Loucy (cell line): ENCODE results near the gene SOAT2.

ENCODE experiments used
- H2AFZ ChIP-seq: fragments of 200-600 bp; sonication (generic); 2 replicates; pipeline ENCODE4 v1.6.0; 2016; ENCODE audit warnings: antibody characterized with exemption, mild to moderate bottlenecking, low read length, moderate library complexity
- H3F3A ChIP-seq: fragments of 200-600 bp; 2 replicates; pipeline ENCODE4 v1.6.0; 2016; ENCODE audit warnings: antibody characterized with exemption, low read depth, mild to moderate bottlenecking
- H3K27me3 ChIP-seq: fragments of 200-600 bp; sonication (generic); 2 replicates; pipeline ENCODE4 v1.6.1; 2014; ENCODE audit warnings: low read length, mild to moderate bottlenecking; ENCODE audit not compliant: insufficient read depth, poor library complexity, severe bottlenecking
- H3K36me3 ChIP-seq: fragments of 200-600 bp; sonication (generic); 2 replicates; pipeline ENCODE4 v1.6.1; 2016; ENCODE audit warnings: low read length; ENCODE audit not compliant: insufficient read depth
- H3K4me1 ChIP-seq: fragments of 200-600 bp; sonication (generic); 2 replicates; pipeline ENCODE4 v1.5.1; 2014; ENCODE audit warnings: low read length, mild to moderate bottlenecking; ENCODE audit not compliant: insufficient read depth, poor library complexity, severe bottlenecking
- H3K4me2 ChIP-seq: fragments of 200-600 bp; sonication (generic); 2 replicates; pipeline ENCODE4 v1.6.0; 2014; ENCODE audit warnings: antibody characterized with exemption, low read length, low read depth, mild to moderate bottlenecking; ENCODE audit not compliant: poor library complexity, severe bottlenecking
- H3K4me3 ChIP-seq: fragments of 200-600 bp; sonication (generic); 2 replicates; pipeline ENCODE4 v1.5.1; 2014; ENCODE audit warnings: low read length, mild to moderate bottlenecking, mixed read lengths; ENCODE audit not compliant: poor library complexity, severe bottlenecking
- H3K79me2 ChIP-seq: fragments of 200-600 bp; sonication (generic); 2 replicates; pipeline ENCODE4 v1.6.1; 2014; ENCODE audit warnings: low read length; ENCODE audit not compliant: insufficient read depth
- H3K9ac ChIP-seq: fragments of 200-600 bp; sonication (generic); 2 replicates; pipeline ENCODE4 v1.6.0; 2014; ENCODE audit warnings: mild to moderate bottlenecking, low read depth, low read length, moderate library complexity; ENCODE audit not compliant: poor library complexity, severe bottlenecking
- H3K9me2 ChIP-seq: fragments of 200-600 bp; sonication (generic); replicated peaks from 2 replicates; pipeline ENCODE4 v1.6.1; 2016; ENCODE audit warnings: low read depth, low read length, mixed read lengths
- H3K9me3 ChIP-seq: fragments of 200-600 bp; sonication (generic); 2 replicates; pipeline ENCODE4 v1.6.1; 2014; ENCODE audit warnings: mild to moderate bottlenecking, antibody characterized with exemption, low read length, low read depth; ENCODE audit not compliant: insufficient read depth
- H4K20me1 ChIP-seq: fragments of 200-600 bp; sonication (generic); 2 replicates; pipeline ENCODE4 v1.6.0; 2014; ENCODE audit warnings: antibody characterized with exemption, low read length, mild to moderate bottlenecking; ENCODE audit not compliant: insufficient read depth, poor library complexity, severe bottlenecking
- EZH2phosphoT487 ChIP-seq: fragments of 200-600 bp; IDR thresholded peaks from 2 replicates; pipeline ENCODE4 v1.6.1; 2018; ENCODE audit warnings: antibody characterized with exemption, mild to moderate bottlenecking, moderate library complexity, borderline replicate concordance
- TF ChIP-seq, protein P1 (sequence below): fragments of 200-600 bp; sonication (generic); conservative IDR thresholded peaks from 2 replicates; pipeline ENCODE4 v1.5.1; 2014; ENCODE audit warnings: mild to moderate bottlenecking, antibody characterized with exemption, low read length

SOAT2 gene

DNA sequence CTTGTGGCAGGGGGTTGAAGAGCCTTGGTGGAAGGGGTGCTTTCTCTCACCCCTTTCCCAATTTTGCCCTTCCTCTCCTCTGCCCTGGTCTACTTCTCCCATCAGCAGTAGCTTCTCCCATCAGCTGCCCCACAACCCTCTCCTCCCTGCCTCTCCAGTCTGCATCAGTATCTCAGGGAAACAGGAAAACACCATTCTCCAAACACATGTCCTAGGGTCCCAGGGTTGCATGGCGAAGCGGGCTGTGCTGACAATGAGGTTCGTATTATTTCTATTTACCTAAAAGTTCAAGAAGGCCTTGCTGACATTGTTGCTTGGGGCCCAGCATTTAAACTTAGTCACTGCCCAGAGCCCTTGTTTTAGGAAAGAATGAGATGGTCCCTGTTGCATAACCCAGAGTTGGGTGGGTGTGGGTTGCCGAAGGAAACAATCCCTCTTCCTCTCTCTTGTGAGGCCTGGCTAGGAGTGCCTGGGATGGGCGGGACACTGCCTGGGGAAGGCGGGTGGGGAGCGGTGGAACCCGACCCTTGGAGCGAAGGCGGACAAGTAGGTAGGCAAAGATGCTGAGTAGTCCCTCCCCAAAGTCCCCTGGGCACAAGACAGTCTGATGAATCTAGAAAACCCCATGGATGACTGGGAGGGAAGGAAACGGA lies 7.1 kb upstream of the SOAT2 start:
- Histone ChIP-seq H3K36me3 (no peaks in the 10 kb centered on the region), H2AFZ (no peak overlapping the region), H3K4me2 (no peak overlapping the region), H4K20me1 (no peaks in the 10 kb centered on the region), H3K4me3 (no peak overlapping the region), H3K9ac (no peak overlapping the region), H3K9me2 (no peaks in the 10 kb centered on the region), H3K79me2 (no peaks in the 10 kb centered on the region), H3F3A (no peaks in the 10 kb centered on the region; the same call in 1 of the 2 replicates), H3K27me3 (no peaks in the 10 kb centered on the region), H3K4me1 (peaks cover 31% of the 10 kb centered on the region), H3K9me3 (no peaks in the 10 kb centered on the region)
- TF ChIP-seq, protein P1, sequence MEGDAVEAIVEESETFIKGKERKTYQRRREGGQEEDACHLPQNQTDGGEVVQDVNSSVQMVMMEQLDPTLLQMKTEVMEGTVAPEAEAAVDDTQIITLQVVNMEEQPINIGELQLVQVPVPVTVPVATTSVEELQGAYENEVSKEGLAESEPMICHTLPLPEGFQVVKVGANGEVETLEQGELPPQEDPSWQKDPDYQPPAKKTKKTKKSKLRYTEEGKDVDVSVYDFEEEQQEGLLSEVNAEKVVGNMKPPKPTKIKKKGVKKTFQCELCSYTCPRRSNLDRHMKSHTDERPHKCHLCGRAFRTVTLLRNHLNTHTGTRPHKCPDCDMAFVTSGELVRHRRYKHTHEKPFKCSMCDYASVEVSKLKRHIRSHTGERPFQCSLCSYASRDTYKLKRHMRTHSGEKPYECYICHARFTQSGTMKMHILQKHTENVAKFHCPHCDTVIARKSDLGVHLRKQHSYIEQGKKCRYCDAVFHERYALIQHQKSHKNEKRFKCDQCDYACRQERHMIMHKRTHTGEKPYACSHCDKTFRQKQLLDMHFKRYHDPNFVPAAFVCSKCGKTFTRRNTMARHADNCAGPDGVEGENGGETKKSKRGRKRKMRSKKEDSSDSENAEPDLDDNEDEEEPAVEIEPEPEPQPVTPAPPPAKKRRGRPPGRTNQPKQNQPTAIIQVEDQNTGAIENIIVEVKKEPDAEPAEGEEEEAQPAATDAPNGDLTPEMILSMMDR: no peak
- no peak for TF ChIP-seq EZH2phosphoT487

DNA sequence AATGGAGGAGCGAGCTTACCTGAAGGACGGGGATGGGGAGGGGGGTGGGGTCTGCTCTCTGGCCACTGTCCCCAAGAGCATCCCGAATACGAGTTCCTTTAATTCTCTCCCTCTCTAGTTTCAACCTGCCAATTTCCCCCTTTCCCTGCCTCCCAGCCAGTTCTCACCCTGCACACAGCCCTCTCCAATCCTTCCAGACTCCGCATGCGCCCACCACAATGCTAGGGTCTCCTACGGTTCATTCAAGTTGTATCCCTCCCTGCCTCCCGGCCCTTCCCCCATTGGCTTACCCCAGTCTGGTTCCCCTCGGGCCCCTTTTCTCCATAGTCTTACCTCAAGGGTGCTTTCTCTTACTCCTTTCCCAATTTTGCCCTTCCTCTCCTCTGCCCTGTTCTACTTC lies 6.5 kb upstream of the SOAT2 start:
- no peak for TF ChIP-seq EZH2phosphoT487
- TF ChIP-seq, protein P1: no peak
- no peak overlapping the region for H2AFZ ChIP-seq
- H3K9me3 ChIP-seq: no peaks in the 10 kb centered on the region
- H3K79me2 ChIP-seq: no peaks in the 10 kb centered on the region
- H3K4me3 ChIP-seq: peak overlapping the region; percentile 80
- H3F3A ChIP-seq: no peaks in the 10 kb centered on the region; the same call in 1 of the 2 replicates
- H3K9ac ChIP-seq: peak overlapping the region; percentile 72
- H4K20me1 ChIP-seq: no peaks in the 10 kb centered on the region
- no peaks in the 10 kb centered on the region for H3K9me2 ChIP-seq
- H3K4me1 ChIP-seq: peaks cover 31% of the 10 kb centered on the region
- no peaks in the 10 kb centered on the region for H3K36me3 ChIP-seq
- no peaks in the 10 kb centered on the region for H3K27me3 ChIP-seq
- H3K4me2 ChIP-seq: peak overlapping the region; percentile 78

DNA sequence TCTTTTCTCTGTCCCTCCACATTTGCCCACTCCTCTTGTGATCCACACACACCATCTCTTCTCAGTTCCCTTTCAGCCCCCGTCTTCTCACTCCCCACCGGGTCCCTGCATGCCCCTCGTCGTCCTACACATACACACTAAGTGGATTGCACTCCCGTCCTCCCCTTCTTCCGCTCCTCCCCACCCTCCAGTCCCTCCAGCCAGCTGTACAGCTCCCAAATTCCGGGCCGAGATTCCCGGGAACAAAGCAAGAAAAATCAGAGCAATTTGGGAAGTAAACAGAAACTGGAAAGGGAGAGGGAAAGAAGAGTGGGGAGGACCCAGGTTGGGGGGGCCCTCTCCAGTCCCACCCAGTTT lies 6.1 kb upstream of the SOAT2 start:
- Histone ChIP-seq H3F3A (no peaks in the 10 kb centered on the region; the same call in 1 of the 2 replicates), H3K79me2 (no peaks in the 10 kb centered on the region), H3K9me3 (no peaks in the 10 kb centered on the region), H3K36me3 (no peaks in the 10 kb centered on the region), H3K27me3 (no peaks in the 10 kb centered on the region), H4K20me1 (no peaks in the 10 kb centered on the region), H3K9me2 (no peaks in the 10 kb centered on the region), H3K4me2 (peak overlapping the region; percentile 78), H2AFZ (peak overlapping the region; percentile 95; the same call in 1 of the 2 replicates), H3K9ac (peak overlapping the region; percentile 72), H3K4me1 (peaks cover 31% of the 10 kb centered on the region), H3K4me3 (peak overlapping the region; percentile 80)
- no peak for TF ChIP-seq EZH2phosphoT487
- TF ChIP-seq, protein P1: no peak
